SK-N-SH (cell line): ENCODE results near the gene RAB11B. TPM values are rescaled to one million over a fixed set of nuclear protein-coding genes. Genes with fewer than 3 reads are reported as not detected.

Source experiments
- CTCF ChIA-PET: fragments of 300-600, 350-600 bp; formaldehyde crosslinking; extraction: SDS; loops from one replicate; lab custom pipeline; 2021; lab: Yijun Ruan, JAX
- POLR2A ChIA-PET: fragments of 350-600 bp; sonication (Branson Sonifier 250); formaldehyde crosslinking; extraction: SDS; loops from one replicate; lab custom pipeline; 2020; ENCODE audit warnings: antibody characterized with exemption, inconsistent platforms; lab: Yijun Ruan, JAX
- DNase-seq: peaks from one replicate; pipeline ENCODE4 v3.0.0; 2012
- H2AFZ ChIP-seq: fragments of 200-600 bp; sonication (generic); 2 replicates; pipeline ENCODE4 v1.8.1; 2016; ENCODE audit warnings: antibody characterized with exemption, mild to moderate bottlenecking, low read depth
- H3F3A ChIP-seq: fragments of 200-600 bp; sonication (generic); replicated peaks from 2 replicates; pipeline ENCODE3; 2016; ENCODE audit warnings: antibody characterized with exemption, mild to moderate bottlenecking; ENCODE audit not compliant: insufficient read depth
- H3K27ac ChIP-seq, 2 experiments: fragments of 200-500 bp in 1 of 2; fragments of 200-600 bp in 1 of 2; sonication (Bioruptor generic) in 1 of 2; sonication (generic), shearing (Covaris generic) in 1 of 2; 2 replicates each; pipeline versions ENCODE4 v1.5.1 to v1.6.1; 2014 to 2016; ENCODE audit warnings: low read depth in 2 of 2, inconsistent platforms in 1 of 2, low read length in 1 of 2, mild to moderate bottlenecking in 1 of 2, mixed read lengths in 1 of 2
- H3K27me3 ChIP-seq: fragments of 200-600 bp; sonication (generic), shearing (Covaris generic); 2 replicates; pipeline ENCODE4 v1.6.1; 2016; ENCODE audit warnings: mixed run types; ENCODE audit not compliant: insufficient read depth
- H3K36me3 ChIP-seq, 2 experiments: fragments of 200-500 bp in 1 of 2; fragments of 200-600 bp in 1 of 2; sonication (Bioruptor generic) in 1 of 2; sonication (generic) in 1 of 2; replicated peaks in 1 of 2; 2 replicates each; pipeline versions ENCODE3 to v1.5.1; 2014 to 2016; ENCODE audit warnings: low read length in 1 of 2, mild to moderate bottlenecking in 1 of 2; ENCODE audit not compliant: insufficient read depth in 2 of 2, control insufficient read depth in 1 of 2
- H3K4me1 ChIP-seq, 2 experiments: fragments of 200-500 bp in 1 of 2; fragments of 200-600 bp in 1 of 2; sonication (Bioruptor generic) in 1 of 2; sonication (generic), shearing (Covaris generic) in 1 of 2; 2 replicates each; pipeline versions ENCODE4 v1.5.1 to v1.6.1; 2014 to 2016; ENCODE audit warnings: low read depth in 1 of 2, low read length in 1 of 2, mixed run types in 1 of 2; ENCODE audit not compliant: insufficient read depth in 2 of 2, control insufficient read depth in 1 of 2
- H3K4me2 ChIP-seq: fragments of 200-600 bp; sonication (generic), shearing (Covaris generic); 2 replicates; pipeline ENCODE4 v1.6.1; 2017; ENCODE audit warnings: mixed run types
- H3K4me3 ChIP-seq, 2 experiments: fragments of 200-500 bp in 1 of 2; fragments of 200-600 bp in 1 of 2; sonication (Bioruptor generic) in 1 of 2; sonication (generic), shearing (Covaris generic) in 1 of 2; 2 replicates each; pipeline versions ENCODE4 v1.5.1 to v1.8.1; 2014 to 2016; ENCODE audit warnings: low read depth in 2 of 2, inconsistent platforms in 1 of 2, low read length in 1 of 2, mild to moderate bottlenecking in 1 of 2, mixed read lengths in 1 of 2, moderate library complexity in 1 of 2
- H3K79me2 ChIP-seq: fragments of 200-600 bp; sonication (generic); 2 replicates; pipeline ENCODE4 v1.8.1; 2017; ENCODE audit warnings: mild to moderate bottlenecking; ENCODE audit not compliant: insufficient read depth
- H3K9ac ChIP-seq: fragments of 200-600 bp; sonication (generic); 2 replicates; pipeline ENCODE4 v1.6.1; 2017; ENCODE audit warnings: mixed run types
- H3K9me2 ChIP-seq: fragments of 200-600 bp; sonication (generic); 2 replicates; pipeline ENCODE4 v1.6.1; 2017; ENCODE audit warnings: mixed run types
- H3K9me3 ChIP-seq: fragments of 200-600 bp; sonication (generic); 2 replicates; pipeline ENCODE4 v1.6.1; 2017; ENCODE audit warnings: mixed run types, mild to moderate bottlenecking, moderate library complexity
- H4K20me1 ChIP-seq: fragments of 200-600 bp; sonication (generic); 2 replicates; pipeline ENCODE4 v1.6.1; 2017; ENCODE audit warnings: mild to moderate bottlenecking, mixed run types; ENCODE audit not compliant: insufficient read depth
- CHD2 ChIP-seq: fragments of 150-350 bp; IDR thresholded peaks from 2 replicates; pipeline ENCODE4 v1.6.1; 2018; ENCODE audit warnings: low read length; ENCODE audit not compliant: partially characterized antibody
- ELF1 ChIP-seq: IDR thresholded peaks from 2 replicates; pipeline ENCODE4 v1.4.0; 2012
- EP300 ChIP-seq, 2 experiments: IDR thresholded peaks; 2 replicates each; pipeline versions ENCODE4 v1.4.0 to v1.6.1; 2012; ENCODE audit warnings: borderline replicate concordance in 1 of 2, low read depth in 1 of 2, low read length in 1 of 2
- EZH2phosphoT487 ChIP-seq: fragments of 200-600 bp; sonication (generic); IDR thresholded peaks from 2 replicates; pipeline ENCODE4 v1.6.1; 2017; ENCODE audit warnings: low read depth, mixed run types, mild to moderate bottlenecking, antibody characterized with exemption, moderate library complexity, borderline replicate concordance
- FOXJ3 ChIP-seq: sonication (generic); formaldehyde crosslinking; IDR thresholded peaks from 2 replicates; pipeline ENCODE4 v1.5.1; 2020; ENCODE audit warnings: mild to moderate bottlenecking, missing genetic modification reagents
- MEF2A ChIP-seq: IDR thresholded peaks from 2 replicates; pipeline ENCODE4 v1.4.0; 2012; ENCODE audit warnings: low read depth, borderline replicate concordance
- MXI1 ChIP-seq: IDR thresholded peaks from 2 replicates; pipeline ENCODE4 v1.6.1; 2012; ENCODE audit warnings: mild to moderate bottlenecking, low read depth, low read length, improper control_type of control experiment
- NRF1 ChIP-seq: IDR thresholded peaks from 2 replicates; pipeline ENCODE4 v1.6.1; 2012; ENCODE audit warnings: low read depth, mild to moderate bottlenecking, low read length
- POLR2AphosphoS5 ChIP-seq: IDR thresholded peaks from 2 replicates; pipeline ENCODE4 v1.6.1; 2012; ENCODE audit warnings: low read depth, low read length
- RAD21 ChIP-seq: IDR thresholded peaks from 2 replicates; pipeline ENCODE4 v1.6.1; 2012; ENCODE audit warnings: mild to moderate bottlenecking, low read length
- RCOR1 ChIP-seq: fragments of 150-350 bp; IDR thresholded peaks from 2 replicates; pipeline ENCODE4 v1.6.1; 2017; ENCODE audit warnings: antibody characterized with exemption, low read length
- RXRA ChIP-seq: IDR thresholded peaks from 2 replicates; pipeline ENCODE4 v1.4.0; 2012; ENCODE audit warnings: low read depth, mild to moderate bottlenecking, borderline replicate concordance
- SIN3A ChIP-seq: IDR thresholded peaks from 2 replicates; pipeline ENCODE4 v1.6.1; 2012; ENCODE audit warnings: low read depth, mild to moderate bottlenecking, low read length, moderate library complexity, borderline replicate concordance
- SMC3 ChIP-seq: IDR thresholded peaks from 2 replicates; pipeline ENCODE4 v1.6.1; 2012; ENCODE audit warnings: low read depth, low read length, improper control_type of control experiment
- TAF1 ChIP-seq: IDR thresholded peaks from 2 replicates; pipeline ENCODE4 v1.6.1; 2012; ENCODE audit warnings: low read depth, mild to moderate bottlenecking, low read length, moderate library complexity, borderline replicate concordance
- TCF12 ChIP-seq: IDR thresholded peaks from 2 replicates; pipeline ENCODE4 v1.4.0; 2012
- TEAD4 ChIP-seq: IDR thresholded peaks from 2 replicates; pipeline ENCODE4 v1.4.0; 2012; ENCODE audit warnings: mild to moderate bottlenecking, borderline replicate concordance; ENCODE audit not compliant: insufficient read depth
- YY1 ChIP-seq: IDR thresholded peaks from 2 replicates; pipeline ENCODE4 v1.4.0; 2012; ENCODE audit warnings: low read depth, mild to moderate bottlenecking
- WGBS: methylation state at CpG from one replicate; pipeline ENCODE4 v1.1.6; 2017; ENCODE audit warnings: low lambda C conversion rate; 5-methylcytosine and 5-hydroxymethylcytosine counted together
- polyA plus RNA-seq, 3 experiments: library from polyadenylated mRNA; depleted of rRNA; stranded (reverse); fragments of >200 nt; gene quantifications; 2 replicates each; pipeline ENCODE4 v1.2.3, GENCODE V29; 2012
- TF ChIP-seq, protein P1 (sequence below): IDR thresholded peaks from 2 replicates; pipeline ENCODE4 v1.4.0; 2012; ENCODE audit warnings: low read depth, borderline replicate concordance
- TF ChIP-seq, protein P2 (sequence below): fragments of 200-600 bp; sonication (generic); IDR thresholded peaks from 2 replicates; pipeline ENCODE4 v1.6.1; 2017; ENCODE audit warnings: antibody characterized with exemption, mild to moderate bottlenecking, moderate library complexity
- TF ChIP-seq, protein P3 (sequence below): IDR thresholded peaks from 2 replicates; pipeline ENCODE4 v1.4.0; 2012; ENCODE audit warnings: low read depth, borderline replicate concordance

RAB11B gene
- polyA plus RNA-seq, 1 of the 3 experiments (the other 2 are of a cell fraction), result 127 TPM

DNA sequence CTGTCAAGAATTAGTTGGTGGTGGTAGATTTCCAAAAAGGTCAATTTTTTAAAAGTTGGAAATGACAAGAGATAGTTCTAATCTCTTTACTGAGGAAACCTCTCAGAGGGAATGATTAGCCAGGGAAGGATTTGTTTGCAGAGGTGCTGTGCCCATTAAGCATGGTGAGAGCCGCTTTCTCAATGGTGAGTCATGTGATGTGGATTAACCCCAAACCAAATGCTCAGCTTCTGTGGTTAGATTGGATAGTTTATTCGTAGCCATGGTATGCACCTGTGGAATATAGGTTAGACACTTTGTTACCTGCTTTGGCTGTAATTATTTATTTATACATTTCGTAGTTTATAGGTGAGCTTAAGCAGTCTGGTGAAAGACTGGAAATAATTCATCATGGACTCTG lies 61.7 kb downstream of the RAB11B start:
- no peak overlapping the region for H3K9ac ChIP-seq
- no peak overlapping the region for H3K4me3 ChIP-seq
- DNase-seq, result no peak
- H3K9me2 ChIP-seq, result no peaks in the 10 kb centered on the region
- no peaks in the 10 kb centered on the region for H3K9me3 ChIP-seq
- peaks cover 99% of the 10 kb centered on the region for H3K79me2 ChIP-seq
- ChIA-PET POLR2A (no interaction called here), CTCF (interaction anchor here (0.6 to 1.0 kb wide), 3 partner anchors 16 to 185 kb away, joined by 3 read pairs; no protein-coding TSS in a partner anchor)
- H2AFZ ChIP-seq, result no peak overlapping the region
- H3K27ac ChIP-seq, result peak overlapping the region in 1 of 2 experiments; percentile 13; a peak in 1 of 4 replicates
- WGBS, result 57% methylated on average over 3 of the region's 3 CpGs
- H3K4me1 ChIP-seq, result peaks cover 10 to 12% of the 10 kb centered on the region in 2 experiments; a peak in 3 of 4 replicates
- no peaks in the 10 kb centered on the region for H3K27me3 ChIP-seq
- peaks cover 20% of the 10 kb centered on the region for H3F3A ChIP-seq
- H3K36me3 ChIP-seq, result peaks cover 39 to 40% of the 10 kb centered on the region in 2 experiments
- H4K20me1 ChIP-seq, result peaks cover 98% of the 10 kb centered on the region
- H3K4me2 ChIP-seq, result 0 out of 2 replicates have a peak overlapping the region, but pooled peaks have one; percentile 30
- no peak for TF ChIP-seq SMC3
- TF ChIP-seq, protein P1, sequence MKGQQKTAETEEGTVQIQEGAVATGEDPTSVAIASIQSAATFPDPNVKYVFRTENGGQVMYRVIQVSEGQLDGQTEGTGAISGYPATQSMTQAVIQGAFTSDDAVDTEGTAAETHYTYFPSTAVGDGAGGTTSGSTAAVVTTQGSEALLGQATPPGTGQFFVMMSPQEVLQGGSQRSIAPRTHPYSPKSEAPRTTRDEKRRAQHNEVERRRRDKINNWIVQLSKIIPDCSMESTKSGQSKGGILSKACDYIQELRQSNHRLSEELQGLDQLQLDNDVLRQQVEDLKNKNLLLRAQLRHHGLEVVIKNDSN, result peak; percentile 24; the same call in 1 of the 2 replicates

DNA sequence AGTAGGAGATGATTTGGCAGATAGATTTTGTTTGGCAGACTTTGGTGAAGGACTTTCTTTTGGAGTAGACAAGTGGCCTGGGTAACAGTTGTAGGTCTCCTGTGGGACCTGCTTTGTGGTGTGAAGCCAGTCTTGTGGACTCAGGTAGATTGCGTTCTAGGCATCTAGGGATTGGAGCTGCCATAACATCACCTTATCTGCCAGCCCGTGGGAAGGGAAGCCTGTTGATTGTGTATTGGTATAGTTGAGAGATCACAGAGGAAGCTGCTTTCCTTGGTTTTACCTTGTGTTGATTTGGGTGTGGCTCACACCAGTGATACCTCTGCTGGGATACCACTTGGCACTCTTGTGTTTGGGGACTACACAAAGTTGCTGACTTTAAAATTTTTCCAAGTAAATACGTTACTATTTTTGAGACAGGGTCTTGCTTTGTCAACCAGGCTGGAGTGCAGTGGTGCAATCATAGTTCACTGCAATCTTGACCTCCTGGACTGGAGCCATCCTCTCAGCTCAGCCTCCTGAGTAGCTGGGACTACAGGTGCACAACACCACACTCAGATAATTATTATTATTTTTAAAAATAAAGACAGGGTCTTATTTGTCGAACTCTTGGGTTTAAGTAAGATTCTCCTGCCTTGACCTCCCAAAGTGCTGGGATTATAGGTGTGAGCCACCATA lies 62.4 kb downstream of the RAB11B start:
- H3K4me3 ChIP-seq, result no peak overlapping the region
- peaks cover 3 to 10% of the 10 kb centered on the region in 2 experiments; a peak in 2 of 4 replicates for H3K4me1 ChIP-seq
- no peaks in the 10 kb centered on the region for H3K9me2 ChIP-seq
- CTCF ChIA-PET, result interaction anchor here (1.0 to 1.2 kb wide), 2 partner anchors 51 to 128 kb away, joined by 3 to 4 read pairs; no protein-coding TSS in a partner anchor
- H3K79me2 ChIP-seq, result peaks cover 99% of the 10 kb centered on the region
- H3K27ac ChIP-seq, result no peak overlapping the region
- 89% methylated on average over 4 of the region's 4 CpGs for WGBS
- POLR2A ChIA-PET, result no interaction called here
- TF ChIP-seq YY1, result no peak
- no peak for TF ChIP-seq EZH2phosphoT487
- TF ChIP-seq RCOR1, result no peak
- TF ChIP-seq ELF1, result no peak
- no peak for TF ChIP-seq CHD2
- no peak for TF ChIP-seq TEAD4
- TF ChIP-seq, protein P2, sequence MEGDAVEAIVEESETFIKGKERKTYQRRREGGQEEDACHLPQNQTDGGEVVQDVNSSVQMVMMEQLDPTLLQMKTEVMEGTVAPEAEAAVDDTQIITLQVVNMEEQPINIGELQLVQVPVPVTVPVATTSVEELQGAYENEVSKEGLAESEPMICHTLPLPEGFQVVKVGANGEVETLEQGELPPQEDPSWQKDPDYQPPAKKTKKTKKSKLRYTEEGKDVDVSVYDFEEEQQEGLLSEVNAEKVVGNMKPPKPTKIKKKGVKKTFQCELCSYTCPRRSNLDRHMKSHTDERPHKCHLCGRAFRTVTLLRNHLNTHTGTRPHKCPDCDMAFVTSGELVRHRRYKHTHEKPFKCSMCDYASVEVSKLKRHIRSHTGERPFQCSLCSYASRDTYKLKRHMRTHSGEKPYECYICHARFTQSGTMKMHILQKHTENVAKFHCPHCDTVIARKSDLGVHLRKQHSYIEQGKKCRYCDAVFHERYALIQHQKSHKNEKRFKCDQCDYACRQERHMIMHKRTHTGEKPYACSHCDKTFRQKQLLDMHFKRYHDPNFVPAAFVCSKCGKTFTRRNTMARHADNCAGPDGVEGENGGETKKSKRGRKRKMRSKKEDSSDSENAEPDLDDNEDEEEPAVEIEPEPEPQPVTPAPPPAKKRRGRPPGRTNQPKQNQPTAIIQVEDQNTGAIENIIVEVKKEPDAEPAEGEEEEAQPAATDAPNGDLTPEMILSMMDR, result no peak
- TF ChIP-seq NRF1, result no peak
- no peak for TF ChIP-seq POLR2AphosphoS5
- TF ChIP-seq, protein P3, sequence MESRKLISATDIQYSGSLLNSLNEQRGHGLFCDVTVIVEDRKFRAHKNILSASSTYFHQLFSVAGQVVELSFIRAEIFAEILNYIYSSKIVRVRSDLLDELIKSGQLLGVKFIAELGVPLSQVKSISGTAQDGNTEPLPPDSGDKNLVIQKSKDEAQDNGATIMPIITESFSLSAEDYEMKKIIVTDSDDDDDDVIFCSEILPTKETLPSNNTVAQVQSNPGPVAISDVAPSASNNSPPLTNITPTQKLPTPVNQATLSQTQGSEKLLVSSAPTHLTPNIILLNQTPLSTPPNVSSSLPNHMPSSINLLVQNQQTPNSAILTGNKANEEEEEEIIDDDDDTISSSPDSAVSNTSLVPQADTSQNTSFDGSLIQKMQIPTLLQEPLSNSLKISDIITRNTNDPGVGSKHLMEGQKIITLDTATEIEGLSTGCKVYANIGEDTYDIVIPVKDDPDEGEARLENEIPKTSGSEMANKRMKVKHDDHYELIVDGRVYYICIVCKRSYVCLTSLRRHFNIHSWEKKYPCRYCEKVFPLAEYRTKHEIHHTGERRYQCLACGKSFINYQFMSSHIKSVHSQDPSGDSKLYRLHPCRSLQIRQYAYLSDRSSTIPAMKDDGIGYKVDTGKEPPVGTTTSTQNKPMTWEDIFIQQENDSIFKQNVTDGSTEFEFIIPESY, result no peak
- no peak for TF ChIP-seq MEF2A
- no peak for TF ChIP-seq MXI1
- no peak for TF ChIP-seq SIN3A
- no peak for TF ChIP-seq TCF12
- TF ChIP-seq RAD21, result no peak
- TF ChIP-seq RXRA, result no peak
- TF ChIP-seq TAF1, result no peak
- TF ChIP-seq SMC3, result no peak
- no peak for TF ChIP-seq FOXJ3
- no peak for TF ChIP-seq EP300 (IDR thresholded peaks at IDR 0.05; ENCODE audit: borderline replicate concordance in 1 of 2, low read depth in 1 of 2, low read length in 1 of 2)
- TF ChIP-seq, all 33 proteins: peak for 0
- peaks cover 35 to 42% of the 10 kb centered on the region in 2 experiments for H3K36me3 ChIP-seq
- DNase-seq, result no peak
- no peak overlapping the region for H3K4me2 ChIP-seq
- no peak overlapping the region for H3K9ac ChIP-seq
- no peak overlapping the region for H2AFZ ChIP-seq
- H3K9me3 ChIP-seq, result no peaks in the 10 kb centered on the region
- H3F3A ChIP-seq, result peaks cover 18% of the 10 kb centered on the region
- H3K27me3 ChIP-seq, result no peaks in the 10 kb centered on the region
- H4K20me1 ChIP-seq, result peaks cover 98% of the 10 kb centered on the region
